CD14-positive monocyte (primary cell): ENCODE results near the gene STRAP. TPM values are rescaled to one million over a fixed set of nuclear protein-coding genes. Genes with fewer than 3 reads are reported as not detected.
"Not testable (repeated sequence)": the region's sequence is repeated elsewhere in the genome, so short reads cannot be mapped to it uniquely, and the experiment has no call there.

Source experiments
- DNase-seq, 3 donors: peaks; one replicate each; pipeline ENCODE4 v3.0.0-alpha.2; 2011 to 2022
- H2AFZ ChIP-seq: 2 replicates; pipeline ENCODE4 v1.6.0; 2012; ENCODE audit warnings: mild to moderate bottlenecking, low read depth, low read length, inconsistent platforms; ENCODE audit not compliant: insufficient read depth, poor library complexity, severe bottlenecking
- H3K27ac ChIP-seq, 2 donors: 1 replicate in 1 of 2; 2 replicates in 1 of 2; pipeline ENCODE4 v1.5.1; 2012 to 2013; ENCODE audit warnings: low read length in 2 of 2, control low read depth in 1 of 2, inconsistent platforms in 1 of 2, low read depth in 1 of 2, mild to moderate bottlenecking in 1 of 2
- H3K27me3 ChIP-seq, 2 donors: one replicate each; pipeline versions ENCODE4 v1.6.0 to v1.6.1; 2011 to 2013; ENCODE audit warnings: low read length in 2 of 2; ENCODE audit not compliant: control insufficient read depth in 2 of 2, insufficient read depth in 2 of 2
- H3K36me3 ChIP-seq, 2 donors: replicated peaks in 1 of 2; 1 replicate in 1 of 2; 2 replicates in 1 of 2; pipeline versions ENCODE4 v1.5.1 to v1.6.1; 2012 to 2013; ENCODE audit warnings: low read length in 2 of 2, control low read depth in 1 of 2, inconsistent platforms in 1 of 2, mild to moderate bottlenecking in 1 of 2; ENCODE audit not compliant: insufficient read depth in 2 of 2, control insufficient read depth in 1 of 2
- H3K4me1 ChIP-seq, 2 donors: 1 replicate in 1 of 2; 2 replicates in 1 of 2; pipeline versions ENCODE4 v1.5.1 to v1.6.1; 2012 to 2013; ENCODE audit warnings: low read length in 2 of 2, control low read depth in 1 of 2, inconsistent platforms in 1 of 2, mild to moderate bottlenecking in 1 of 2, moderate library complexity in 1 of 2; ENCODE audit not compliant: insufficient read depth in 2 of 2, control insufficient read depth in 1 of 2
- H3K4me2 ChIP-seq: replicated peaks from 2 replicates; pipeline ENCODE3; 2012; ENCODE audit warnings: low read length, moderate library complexity, mild to moderate bottlenecking; ENCODE audit not compliant: poor library complexity, severe bottlenecking; ENCODE audit errors: extremely low read depth
- H3K4me3 ChIP-seq, 3 experiments: fragments of 200-600 bp in 1 of 3; sonication (generic) in 1 of 3; replicated peaks in 1 of 3; 1 replicate in 2 of 3; 2 replicates in 1 of 3; pipeline ENCODE4 v1.5.1; 2011 to 2013; ENCODE audit warnings: low read length in 3 of 3, mild to moderate bottlenecking in 3 of 3, control low read depth in 2 of 3, low read depth in 2 of 3, inconsistent platforms in 1 of 3, moderate library complexity in 1 of 3
- H3K79me2 ChIP-seq: 2 replicates; pipeline ENCODE4 v1.6.0; 2012; ENCODE audit warnings: mild to moderate bottlenecking, control low read depth, inconsistent platforms, low read length, moderate library complexity; ENCODE audit not compliant: insufficient read depth
- H3K9ac ChIP-seq: 2 replicates; pipeline ENCODE4 v1.6.0; 2017; ENCODE audit warnings: low read length, mild to moderate bottlenecking; ENCODE audit not compliant: insufficient read depth, poor library complexity, severe bottlenecking
- H3K9me3 ChIP-seq, 2 donors: replicated peaks in 1 of 2; 1 replicate in 1 of 2; 2 replicates in 1 of 2; pipeline versions ENCODE4 v1.5.1 to v1.6.1; 2012 to 2013; ENCODE audit warnings: low read length in 2 of 2, control low read depth in 1 of 2; ENCODE audit not compliant: control insufficient read depth in 1 of 2, insufficient read depth in 1 of 2
- H4K20me1 ChIP-seq: 2 replicates; pipeline ENCODE4 v1.6.0; 2012; ENCODE audit warnings: mild to moderate bottlenecking, low read length, control low read depth, moderate library complexity; ENCODE audit not compliant: insufficient read depth
- H3K27ac Mint-ChIP-seq, 7 donors: one replicate each; pipeline ENCODE4 v1.8.0; 2020; ENCODE audit warnings: mild to moderate bottlenecking in 7 of 7, mixed read lengths in 7 of 7, moderate library complexity in 6 of 7, inconsistent platforms in 2 of 7
- H3K27me3 Mint-ChIP-seq, 3 donors: one replicate each; pipeline ENCODE4 v1.8.0; 2021 to 2022; ENCODE audit warnings: low read depth in 3 of 3, mild to moderate bottlenecking in 3 of 3, mixed read lengths in 3 of 3, moderate library complexity in 3 of 3, inconsistent platforms in 1 of 3
- H3K36me3 Mint-ChIP-seq, 2 donors: one replicate each; pipeline ENCODE4 v1.8.0; 2020; ENCODE audit warnings: mixed read lengths in 2 of 2, inconsistent platforms in 1 of 2, mild to moderate bottlenecking in 1 of 2
- H3K4me1 Mint-ChIP-seq: one replicate; pipeline ENCODE4 v1.8.0; 2020; ENCODE audit warnings: mild to moderate bottlenecking, mixed read lengths
- H3K4me3 Mint-ChIP-seq, 2 donors: one replicate each; pipeline ENCODE4 v1.8.0; 2020; ENCODE audit warnings: mild to moderate bottlenecking in 2 of 2, mixed read lengths in 2 of 2, moderate library complexity in 1 of 2
- H3K9me3 Mint-ChIP-seq, 7 donors: one replicate each; pipeline ENCODE4 v1.8.0; 2020 to 2022; ENCODE audit warnings: mixed read lengths in 7 of 7, mild to moderate bottlenecking in 6 of 7, moderate library complexity in 6 of 7, inconsistent platforms in 2 of 7
- CTCF ChIP-seq: fragments of 200-600 bp; IDR thresholded peaks from one replicate; pipeline ENCODE4 v1.8.0; 2022; ENCODE audit warnings: antibody characterized with exemption, mild to moderate bottlenecking
- WGBS: methylation state at CpG from one replicate; pipeline ENCODE4 v1.1.5; 2013; ENCODE audit warnings: missing lambda C conversion rate; ENCODE audit not compliant: insufficient coverage; 5-methylcytosine and 5-hydroxymethylcytosine counted together
- intact Hi-C, 2 donors: fragments of 100-400 bp; cut with micrococcal nuclease; formaldehyde crosslinking; loops; one replicate each; pipeline versions ENCODE4 v1.15.0 to v1.15.1; 2023
- polyA plus RNA-seq, 3 donors: library from polyadenylated mRNA; depleted of rRNA in 1 of 3; unstranded in 2 of 3; stranded (reverse) in 1 of 3; fragments of 300-500 nt in 2 of 3; fragments of >200 nt in 1 of 3; fragmentation: Illumina TruSeq in 2 of 3; gene quantifications; 1 replicate in 2 of 3; 2 replicates in 1 of 3; pipeline ENCODE4 v1.2.3, GENCODE V29; 2012 to 2021

Gene STRAP
- polyA plus RNA-seq, 3 donors = 53.7 to 111 (median 98.2) TPM

GRCh38 chr12:15914131-15914530 lies 31.9 kb downstream of the STRAP start:
- peaks cover 10 to 15% of the 10 kb centered on the region in 2 donors for H3K36me3 Mint-ChIP-seq
- H3K4me3 Mint-ChIP-seq, H3K27me3 Mint-ChIP-seq, H3K4me2 ChIP-seq, H3K9ac ChIP-seq, H3K9me3 ChIP-seq, H3K27ac ChIP-seq, H3K27me3 ChIP-seq, H3K4me3 ChIP-seq, H3K27ac Mint-ChIP-seq, DNase-seq, intact Hi-C loops, H3K9me3 Mint-ChIP-seq, H2AFZ ChIP-seq, H4K20me1 ChIP-seq, H3K36me3 ChIP-seq: not testable (repeated sequence)
- H3K4me1 ChIP-seq = peaks cover 7 to 17% of the 10 kb centered on the region in 2 donors
- peaks cover 42% of the 10 kb centered on the region for H3K79me2 ChIP-seq
- H3K4me1 Mint-ChIP-seq = peaks cover 22% of the 10 kb centered on the region
- 100% methylated on average over 5 of the region's 5 CpGs for WGBS

GRCh38 chr12:15918066-15918465 lies 35.9 kb downstream of the STRAP start:
- peaks cover 5% of the 10 kb centered on the region for H4K20me1 ChIP-seq
- Mint-ChIP-seq H3K4me1 (peaks cover 11% of the 10 kb centered on the region), H3K27me3 (no peaks in the 10 kb centered on the region), H3K4me3 (no peak overlapping the region), H3K27ac (peak overlapping the region in 3 of 7 donors; percentile 4 to 48 (median 12)), H3K36me3 (peaks cover 10 to 18% of the 10 kb centered on the region in 2 donors), H3K9me3 (peaks cover 0 to 7% (median under 1%) of the 10 kb centered on the region in 7 donors)
- intact Hi-C loops = no loop called here
- peaks cover 2 to 9% of the 10 kb centered on the region in 2 donors for H3K36me3 ChIP-seq
- no peak overlapping the region for H3K4me2 ChIP-seq
- H3K9me3 ChIP-seq = no peaks in the 10 kb centered on the region
- no peak overlapping the region for H3K4me3 ChIP-seq
- no peak for TF ChIP-seq CTCF
- H3K27me3 ChIP-seq = no peaks in the 10 kb centered on the region
- peaks cover 41% of the 10 kb centered on the region for H3K79me2 ChIP-seq
- no peak overlapping the region for H3K9ac ChIP-seq
- DNase-seq = no peak
- H3K4me1 ChIP-seq = no peaks in the 10 kb centered on the region
- WGBS = 100% methylated on average over 3 of the region's 7 CpGs
- H3K27ac ChIP-seq = no peak overlapping the region
- no peak overlapping the region for H2AFZ ChIP-seq
